Fibroblast of skin of right quadriceps (primary cell): ENCODE data around the gene STBD1.
"Not testable (repeated sequence)": the region's sequence is repeated elsewhere in the genome, so short reads cannot be mapped to it uniquely, and the experiment has no call there.

Experiments used
- DNase-seq: peaks from one replicate; pipeline ENCODE4 v3.0.0-alpha.2; 2013

The STBD1 gene

GRCh38 chr4:76326515-76326914 is 20.0 kb downstream of the STBD1 start:
- DNase-seq = no peak

GRCh38 chr4:76334885-76335284 is 28.4 kb downstream of the STBD1 start:
- no peak for DNase-seq

GRCh38 chr4:76339364-76339763 is 32.8 kb downstream of the STBD1 start:
- DNase-seq = no peak

GRCh38 chr4:76341063-76341462 is 34.5 kb downstream of the STBD1 start:
- peak; percentile 64 for DNase-seq

GRCh38 chr4:76342191-76342590 is 35.7 kb downstream of the STBD1 start:
- DNase-seq = no peak

- DNase-seq = no peak
Measured at GRCh38 chr4:76342803-76343202, 36.3 kb downstream of the STBD1 start.

- DNase-seq = no peak
Measured at GRCh38 chr4:76354517-76355473, 48.3 kb downstream of the STBD1 start.

GRCh38 chr4:76357981-76358380 is 51.4 kb downstream of the STBD1 start:
- DNase-seq = no peak

GRCh38 chr4:76359881-76360466 is 53.4 kb downstream of the STBD1 start:
- not testable (repeated sequence) for DNase-seq
